D721Med (cell line): ENCODE measurements around the gene PDIA3.
A peak's percentile ranks its signal among the peaks of the same experiment; 100 is the strongest.
"Not testable (repeated sequence)": the region's sequence is repeated elsewhere in the genome, so short reads cannot be mapped to it uniquely, and the experiment has no call there.

Experiments used
- DNase-seq: peaks from one replicate; pipeline ENCODE4 v3.0.0; 2011; ENCODE audit warnings: low spot score; ENCODE audit not compliant: insufficient read length
- FAIRE-seq: peaks from 2 replicates; lab custom pipeline; 2011; peaks lifted over from hg19 to GRCh38; lab: Jason Lieb, UNC
- CTCF ChIP-seq: IDR thresholded peaks from 2 replicates; pipeline ENCODE4 v1.5.1; 2012; ENCODE audit warnings: mild to moderate bottlenecking, control low read depth; ENCODE audit not compliant: insufficient read depth; ENCODE audit errors: missing control alignments

The PDIA3 gene

DNA sequence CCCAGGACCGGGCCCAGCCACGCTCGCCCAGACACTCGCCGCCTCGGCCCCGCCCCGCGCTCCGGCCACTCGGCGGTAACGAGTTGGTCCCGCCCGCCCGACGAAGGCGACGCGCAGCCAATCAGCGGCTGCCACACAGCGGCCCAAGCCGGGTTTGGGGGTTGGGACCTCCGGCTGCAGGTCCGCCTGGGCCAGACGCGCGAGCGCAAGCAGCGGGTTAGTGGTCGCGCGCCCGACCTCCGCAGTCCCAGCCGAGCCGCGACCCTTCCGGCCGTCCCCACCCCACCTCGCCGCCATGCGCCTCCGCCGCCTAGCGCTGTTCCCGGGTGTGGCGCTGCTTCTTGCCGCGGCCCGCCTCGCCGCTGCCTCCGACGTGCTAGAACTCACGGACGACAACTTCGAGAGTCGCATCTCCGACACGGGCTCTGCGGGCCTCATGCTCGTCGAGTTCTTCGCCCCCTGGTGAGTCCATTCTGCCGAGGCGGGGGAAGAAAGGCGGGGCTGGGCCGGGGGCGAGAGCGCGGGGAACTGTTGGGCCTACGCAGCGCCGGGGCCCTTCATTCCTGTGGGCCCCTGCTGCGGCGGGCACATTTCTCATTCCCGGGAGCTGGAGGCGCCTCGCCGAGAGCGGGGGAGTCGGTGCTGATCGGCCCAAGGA lies at the start of gene PDIA3:
PDIA3 (plus strand) TSS at position 194 of the 658 bp plus-strand sequence; CDS start at position 296, 102 bp downstream.
- not testable (repeated sequence) for FAIRE-seq
- peak; percentile 84 for DNase-seq

DNA sequence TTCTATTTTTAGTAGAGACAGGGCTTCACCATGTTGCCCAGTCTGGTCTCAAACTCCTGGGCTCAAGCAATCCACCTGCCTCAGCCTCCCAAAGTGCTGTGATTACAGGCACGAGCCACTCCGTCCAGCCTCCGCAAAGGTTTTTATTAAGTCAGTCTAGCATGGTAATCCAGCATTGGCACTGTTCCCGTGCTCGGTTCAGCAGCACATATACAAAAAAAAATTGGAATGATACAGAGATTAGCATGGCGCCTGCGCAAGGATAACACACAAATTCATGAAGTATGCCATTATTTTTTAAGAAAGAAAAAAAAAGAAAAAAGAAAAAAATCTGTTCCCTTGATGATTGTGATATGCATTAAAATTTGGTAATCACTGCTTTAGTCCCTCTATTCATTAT lies 44.1 kb upstream of the PDIA3 start:
- FAIRE-seq (no peak), DNase-seq (no peak)
- no peak for TF ChIP-seq CTCF

- FAIRE-seq (no peak), DNase-seq (no peak)
- TF ChIP-seq CTCF, result no peak
Observed at GRCh38 chr15:43702701-43703424, 43.4 kb upstream of the PDIA3 start.

DNA sequence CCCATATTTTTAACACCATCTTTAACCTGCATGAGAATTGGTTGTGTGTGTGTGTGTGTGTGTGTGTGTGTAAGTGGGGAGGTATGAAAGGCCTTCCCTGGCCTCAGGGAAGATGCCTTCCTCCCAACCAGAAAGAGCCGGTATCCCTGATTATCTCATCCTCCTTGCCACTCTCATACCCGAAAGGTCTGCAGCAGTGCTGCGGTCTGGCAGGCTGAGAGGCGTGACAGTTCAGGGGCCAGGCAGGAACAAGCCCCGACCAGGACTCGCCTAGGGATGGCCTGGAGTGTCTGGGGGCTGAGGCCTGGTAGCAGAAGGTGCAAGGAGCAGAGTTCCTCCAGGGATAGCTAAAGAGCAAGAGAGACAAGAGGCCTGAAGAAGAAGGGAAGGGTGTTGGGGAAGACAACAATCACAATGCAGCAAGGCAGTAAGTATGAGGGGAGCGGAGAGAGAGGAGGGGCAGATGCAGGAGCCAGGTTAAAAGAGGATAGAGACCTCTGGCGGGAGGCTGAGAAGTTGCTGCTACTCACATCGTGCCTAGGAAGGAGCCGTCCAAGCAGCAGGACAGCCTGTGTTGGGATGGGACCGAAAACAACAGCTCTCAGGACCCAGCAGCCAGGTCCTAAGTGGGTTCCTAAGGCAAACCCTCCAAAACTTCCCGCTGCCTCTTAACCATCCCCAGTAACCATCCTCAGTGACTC lies 35.7 kb upstream of the PDIA3 start:
- FAIRE-seq, DNase-seq: not testable (repeated sequence)

DNA sequence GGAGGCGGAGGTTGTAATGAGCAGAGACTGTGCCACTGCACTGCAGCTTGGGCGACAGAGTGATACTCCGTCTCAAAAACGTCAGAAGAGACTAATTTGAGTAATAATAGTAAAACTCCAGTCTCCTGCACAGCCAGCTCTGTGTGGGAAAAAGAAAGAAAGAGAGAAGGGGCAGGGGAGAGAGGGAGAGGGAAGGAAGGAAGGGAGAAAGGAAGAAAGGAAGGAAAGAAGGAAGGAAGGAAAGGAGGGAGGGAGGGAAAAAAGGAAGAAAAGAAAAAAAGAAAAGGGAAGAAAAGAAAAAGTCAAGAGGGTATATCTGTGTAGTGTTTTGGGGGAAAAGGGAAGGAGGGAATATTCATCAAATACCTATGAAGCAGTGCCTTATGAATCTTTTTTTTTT lies 23.1 kb upstream of the PDIA3 start:
- DNase-seq (no peak), FAIRE-seq (no peak)
- TF ChIP-seq CTCF, result no peak

DNA sequence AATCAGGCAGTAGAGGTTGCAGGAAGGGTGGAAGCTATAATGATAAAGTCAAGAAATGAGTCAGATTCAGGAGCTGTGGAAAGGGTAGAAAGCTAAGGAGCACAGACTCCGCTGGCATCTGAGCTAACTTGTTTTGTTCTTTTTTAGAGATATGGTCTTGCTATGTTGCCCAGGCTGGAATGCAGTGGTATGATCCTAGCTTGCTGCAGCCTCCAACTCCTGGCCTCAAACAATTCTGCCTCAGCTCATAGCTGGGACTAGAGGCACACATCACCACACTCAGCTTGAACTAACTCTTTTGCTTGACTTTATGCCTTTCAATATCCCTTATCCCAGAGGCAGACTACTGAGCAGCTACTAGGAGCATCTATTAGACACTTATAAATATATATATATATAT lies 19.9 kb upstream of the PDIA3 start:
- DNase-seq, FAIRE-seq: not testable (repeated sequence)

GRCh38 chr15:43728053-43728725 lies 18.0 kb upstream of the PDIA3 start:
- not testable (repeated sequence) for DNase-seq, FAIRE-seq

DNA sequence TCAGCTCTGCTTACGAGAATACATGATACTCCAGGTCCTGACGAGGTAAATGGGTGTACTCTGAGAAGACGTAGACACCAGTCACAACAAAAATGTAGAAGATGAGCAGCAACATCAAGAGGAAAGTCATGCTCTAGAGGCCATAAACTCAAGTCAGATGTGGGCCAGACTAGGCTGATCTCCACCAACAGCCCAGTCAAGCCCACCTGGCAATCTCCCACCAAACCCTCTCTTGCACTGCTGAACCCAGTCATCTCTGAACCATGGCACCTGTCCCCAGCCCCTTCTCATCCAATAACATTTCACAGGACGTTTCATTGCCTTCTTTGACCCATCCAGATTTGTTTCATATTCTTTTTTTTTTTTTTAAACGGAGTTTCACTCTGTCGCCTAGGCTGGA lies 10.8 kb upstream of the PDIA3 start:
- TF ChIP-seq CTCF, result no peak
- no peak for DNase-seq
- no peak for FAIRE-seq

- FAIRE-seq, DNase-seq: not testable (repeated sequence)
Observed at GRCh38 chr15:43746903-43747309, 668 bp downstream of the PDIA3 start.
